HG03460 (cell line): Measurements from ENCODE around the gene PCDHB9.
"Not testable (repeated sequence)": the region's sequence is repeated elsewhere in the genome, so short reads cannot be mapped to it uniquely, and the experiment has no call there.

Experiments
- ATAC-seq: cut with Tn5 transposase; IDR thresholded peaks from one replicate; pipeline ENCODE4 v1.9.1; 2021; ENCODE audit not compliant: unreplicated experiment

Gene PCDHB9

DNA sequence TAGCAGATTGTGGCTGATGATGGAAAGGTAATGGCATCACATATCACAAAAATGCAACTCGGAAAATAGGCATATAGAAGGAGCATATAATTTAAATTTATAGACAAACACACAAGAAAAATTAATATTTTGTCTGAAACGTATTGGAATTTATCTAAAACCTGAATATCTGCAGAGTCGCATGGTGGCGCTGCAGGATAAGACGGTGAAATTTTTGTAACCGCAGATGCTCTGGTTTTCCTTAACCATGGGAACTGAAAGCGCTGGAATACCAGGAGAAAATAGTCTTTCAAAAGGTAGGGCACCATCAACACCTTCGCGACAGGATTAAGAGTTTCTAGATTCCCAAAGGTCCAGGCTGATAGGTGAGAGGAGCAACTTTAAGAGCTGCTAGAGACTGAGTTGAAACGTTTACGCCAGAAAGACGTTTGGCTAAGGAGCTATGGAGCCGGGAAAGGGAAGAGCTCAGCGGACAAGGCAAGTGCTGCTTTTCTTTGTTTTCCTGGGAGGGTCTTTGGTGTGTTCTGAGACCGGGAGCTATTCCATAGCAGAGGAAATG, 47.2 kb downstream of the PCDHB9 start:
- ATAC-seq = no peak

DNA sequence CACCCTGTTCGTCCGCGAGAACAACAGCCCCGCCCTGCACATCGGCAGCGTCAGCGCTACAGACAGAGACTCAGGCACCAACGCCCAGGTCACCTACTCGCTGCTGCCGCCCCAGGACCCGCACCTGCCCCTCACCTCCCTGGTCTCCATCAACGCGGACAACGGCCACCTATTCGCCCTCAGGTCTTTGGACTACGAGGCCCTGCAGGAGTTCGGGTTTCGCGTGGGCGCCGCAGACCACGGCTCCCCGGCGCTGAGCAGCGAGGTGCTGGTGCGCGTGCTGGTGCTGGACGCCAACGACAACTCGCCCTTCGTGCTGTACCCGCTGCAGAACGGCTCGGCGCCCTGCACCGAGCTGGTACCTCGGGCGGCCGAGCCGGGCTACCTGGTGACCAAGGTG, 49.0 kb downstream of the PCDHB9 start:
- ATAC-seq = not testable (repeated sequence)

DNA sequence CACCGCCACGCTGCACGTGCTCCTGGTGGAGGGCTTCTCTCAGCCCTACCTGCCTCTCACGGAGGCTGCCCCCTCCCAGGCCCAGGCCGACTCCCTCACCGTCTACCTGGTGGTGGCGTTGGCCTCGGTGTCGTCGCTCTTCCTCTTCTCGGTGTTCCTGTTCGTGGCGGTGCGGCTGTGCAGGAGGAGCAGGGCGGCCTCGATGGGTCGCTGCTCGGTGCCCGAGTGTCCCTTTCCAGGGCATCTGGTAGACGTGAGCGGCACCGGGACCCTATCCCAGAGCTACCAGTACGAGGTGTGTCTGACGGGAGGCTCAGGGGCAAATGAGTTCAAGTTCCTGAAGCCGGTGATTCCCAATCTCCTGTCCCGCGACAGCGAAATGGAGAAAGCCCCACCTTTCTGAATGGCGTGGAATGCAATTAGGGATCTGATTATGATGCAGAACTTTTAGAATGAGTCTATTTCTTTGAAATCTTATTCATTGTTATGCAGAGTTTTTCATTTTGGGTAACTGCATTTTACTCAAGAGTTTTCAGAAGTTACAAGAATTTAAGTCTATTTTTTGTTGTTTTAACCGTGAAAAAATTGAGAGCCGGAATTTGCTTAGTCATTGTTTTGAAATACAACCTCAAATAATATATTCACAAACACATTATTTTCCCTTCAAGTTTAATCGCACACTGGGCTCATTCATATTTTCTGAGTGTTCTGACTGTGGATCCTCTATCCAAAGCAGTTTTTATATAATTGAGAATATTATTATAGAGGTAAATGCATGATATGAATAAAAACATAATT, 49.8 kb downstream of the PCDHB9 start:
- no peak for ATAC-seq
